GM23248 (cell line): ENCODE results near the gene GRHPR. TPM values are rescaled to one million over a fixed set of nuclear protein-coding genes. Genes with fewer than 3 reads are reported as not detected.
"Not testable (repeated sequence)": the region's sequence is repeated elsewhere in the genome, so short reads cannot be mapped to it uniquely, and the experiment has no call there.

ENCODE experiments used
- DNase-seq: peaks from one replicate; pipeline ENCODE4 v3.0.0-alpha.2; 2015
- H2AFZ ChIP-seq: fragments of 200-600 bp; sonication (generic); 2 replicates; pipeline ENCODE4 v1.6.1; 2016; ENCODE audit warnings: antibody characterized with exemption
- H3F3A ChIP-seq: fragments of 200-600 bp; sonication (generic); 2 replicates; pipeline ENCODE4 v1.6.1; 2016; ENCODE audit warnings: mild to moderate bottlenecking, antibody characterized with exemption, mixed run types; ENCODE audit not compliant: insufficient read depth
- H3K27ac ChIP-seq: fragments of 200-600 bp; sonication (generic); 2 replicates; pipeline ENCODE4 v1.5.1; 2016; ENCODE audit warnings: mild to moderate bottlenecking
- H3K27me3 ChIP-seq: fragments of 200-600 bp; sonication (generic); replicated peaks from 2 replicates; pipeline ENCODE4 v1.6.1; 2016; ENCODE audit warnings: mild to moderate bottlenecking; ENCODE audit not compliant: insufficient read depth
- H3K36me3 ChIP-seq: fragments of 200-600 bp; sonication (generic); 2 replicates; pipeline ENCODE4 v1.6.1; 2016; ENCODE audit warnings: low read depth, mild to moderate bottlenecking
- H3K4me1 ChIP-seq: fragments of 200-600 bp; sonication (generic); 2 replicates; pipeline ENCODE4 v1.6.1; 2016; ENCODE audit warnings: mild to moderate bottlenecking; ENCODE audit not compliant: insufficient read depth
- H3K4me2 ChIP-seq: fragments of 200-600 bp; sonication (generic); one replicate; pipeline ENCODE4 v1.6.1; 2016; ENCODE audit warnings: mild to moderate bottlenecking; ENCODE audit not compliant: unreplicated experiment
- H3K4me3 ChIP-seq: fragments of 200-600 bp; sonication (generic); 2 replicates; pipeline ENCODE4 v1.5.1; 2016; ENCODE audit warnings: mild to moderate bottlenecking
- H3K79me2 ChIP-seq: fragments of 200-600 bp; sonication (generic); 2 replicates; pipeline ENCODE4 v1.6.1; 2016; ENCODE audit warnings: mild to moderate bottlenecking; ENCODE audit not compliant: insufficient read depth
- H3K9ac ChIP-seq: fragments of 200-600 bp; sonication (generic); 2 replicates; pipeline ENCODE4 v1.6.1; 2016; ENCODE audit warnings: mild to moderate bottlenecking
- H3K9me2 ChIP-seq: fragments of 200-600 bp; sonication (generic); 2 replicates; pipeline ENCODE4 v1.6.1; 2016; ENCODE audit warnings: mixed run types, mild to moderate bottlenecking, moderate library complexity; ENCODE audit not compliant: insufficient read depth
- H3K9me3 ChIP-seq: fragments of 200-600 bp; sonication (generic); one replicate; pipeline ENCODE4 v1.6.1; 2017; ENCODE audit warnings: low read depth
- H4K20me1 ChIP-seq: fragments of 200-600 bp; sonication (generic); 2 replicates; pipeline ENCODE4 v1.6.0; 2016; ENCODE audit not compliant: insufficient read depth
- EZH2 ChIP-seq: fragments of 200-600 bp; sonication (generic); IDR thresholded peaks from 2 replicates; pipeline ENCODE4 v1.6.1; 2018; ENCODE audit warnings: antibody characterized with exemption, mild to moderate bottlenecking; ENCODE audit not compliant: insufficient read depth, poor library complexity, severe bottlenecking
- EZH2phosphoT487 ChIP-seq: fragments of 200-600 bp; sonication (generic); IDR thresholded peaks from 2 replicates; pipeline ENCODE4 v1.6.1; 2018; ENCODE audit warnings: antibody characterized with exemption, moderate library complexity, mild to moderate bottlenecking, low read depth; ENCODE audit not compliant: insufficient read depth
- WGBS, 2 experiments: methylation state at CpG; one replicate each; pipeline ENCODE4 v1.1.6; 2015 to 2017; ENCODE audit warnings: low lambda C conversion rate in 2 of 2, low coverage in 1 of 2; ENCODE audit errors: missing lambda C conversion rate in 2 of 2; 5-methylcytosine and 5-hydroxymethylcytosine counted together
- in situ Hi-C: fragments of 300-500 bp; cut with MboI; formaldehyde crosslinking; loops from 2 replicates; pipeline ENCODE4 v1.15.0; 2020
- polyA plus RNA-seq: library from polyadenylated mRNA; unstranded; fragments of >200 nt; fragmentation: Nextera tagmentation; extraction: Ambion mirVana; gene quantifications from 2 replicates; pipeline ENCODE4 v1.2.1, GENCODE V29; 2016
- total RNA-seq: library from RNA; depleted of rRNA; stranded (reverse); fragments of >200 nt; shearing (Covaris generic); gene quantifications from 2 replicates; pipeline ENCODE4 v1.2.3, GENCODE V29; 2014

Gene GRHPR
- total and polyA plus RNA-seq, 2 experiments from 2014 or later, result 124 to 146 TPM

GRCh38 chr9:37466037-37466709, 43.7 kb downstream of the GRHPR start:
- Histone ChIP-seq H4K20me1 (no peaks in the 10 kb centered on the region), H3K27me3 (no peaks in the 10 kb centered on the region), H3K36me3 (no peaks in the 10 kb centered on the region), H3K9ac (peak overlapping the region; percentile 92), H3F3A (peaks cover 22% of the 10 kb centered on the region), H3K4me3 (peak overlapping the region; percentile 83), H3K4me1 (peaks cover 17% of the 10 kb centered on the region), H2AFZ (peak overlapping the region; percentile 96), H3K4me2 (peak overlapping the region; percentile 90), H3K27ac (peak overlapping the region; percentile 98), H3K79me2 (peaks cover 34% of the 10 kb centered on the region), H3K9me3 (no peaks in the 10 kb centered on the region), H3K9me2 (no peaks in the 10 kb centered on the region)
- TF ChIP-seq EZH2, result no peak
- no peak for TF ChIP-seq EZH2phosphoT487
- in situ Hi-C loops, result no loop called here
- DNase-seq, result peak; percentile 94
- 0 to 1% methylated on average over 47 of the region's 47 CpGs for WGBS, 2 experiments

GRCh38 chr9:37467530-37467929, 45.0 kb downstream of the GRHPR start:
- Histone ChIP-seq H3K79me2 (peaks cover 20% of the 10 kb centered on the region), H3F3A (peaks cover 34% of the 10 kb centered on the region), H3K4me1 (peaks cover 25% of the 10 kb centered on the region)
- DNase-seq, H3K9me3 ChIP-seq, H3K27ac ChIP-seq, H3K36me3 ChIP-seq, H3K4me3 ChIP-seq, H2AFZ ChIP-seq, H3K9me2 ChIP-seq, H3K27me3 ChIP-seq, H3K4me2 ChIP-seq, in situ Hi-C loops, H4K20me1 ChIP-seq, H3K9ac ChIP-seq: not testable (repeated sequence)
- WGBS, 2 experiments, result 91 to 93% methylated on average over 16 to 17 of the region's 17 CpGs

- peaks cover 15% of the 10 kb centered on the region for H3K4me1 ChIP-seq
- no peaks in the 10 kb centered on the region for H3K9me3 ChIP-seq
- H3K36me3 ChIP-seq, result no peaks in the 10 kb centered on the region
- no peak overlapping the region for H3K4me2 ChIP-seq
- no peak overlapping the region for H2AFZ ChIP-seq
- peaks cover 9% of the 10 kb centered on the region for H3K79me2 ChIP-seq
- H3K9ac ChIP-seq, result no peak overlapping the region
- DNase-seq, result no peak
- H3F3A ChIP-seq, result peaks cover 44% of the 10 kb centered on the region
- H3K9me2 ChIP-seq, result no peaks in the 10 kb centered on the region
- no peak overlapping the region for H3K4me3 ChIP-seq
- WGBS, 2 experiments, result 75 to 91% methylated on average over 3 to 6 of the region's 6 CpGs
- in situ Hi-C loops, result no loop called here
- TF ChIP-seq EZH2phosphoT487 (no peak), EZH2 (no peak)
- no peaks in the 10 kb centered on the region for H3K27me3 ChIP-seq
- no peaks in the 10 kb centered on the region for H4K20me1 ChIP-seq
- no peak overlapping the region for H3K27ac ChIP-seq
Measured at GRCh38 chr9:37468620-37469019, 46.1 kb downstream of the GRHPR start.

GRCh38 chr9:37471942-37472684, 49.6 kb downstream of the GRHPR start:
- Histone ChIP-seq H3K4me3 (peak overlapping the region; percentile 78), H3K9ac (peak overlapping the region; percentile 78), H3K4me2 (peak overlapping the region; percentile 92), H3K9me2 (no peaks in the 10 kb centered on the region), H3K4me1 (peaks cover 11% of the 10 kb centered on the region), H2AFZ (peak overlapping the region; percentile 77), H3K79me2 (no peaks in the 10 kb centered on the region), H4K20me1 (no peaks in the 10 kb centered on the region), H3F3A (peaks cover 31% of the 10 kb centered on the region), H3K27ac (peak overlapping the region; percentile 91), H3K27me3 (no peaks in the 10 kb centered on the region), H3K9me3 (no peaks in the 10 kb centered on the region), H3K36me3 (no peaks in the 10 kb centered on the region)
- in situ Hi-C loops, result no loop called here
- 16 to 17% methylated on average over 7 of the region's 7 CpGs for WGBS, 2 experiments
- no peak for TF ChIP-seq EZH2phosphoT487
- DNase-seq, result peak; percentile 91

GRCh38 chr9:37473982-37474381, 51.5 kb downstream of the GRHPR start:
- H3K27ac ChIP-seq, H3K27me3 ChIP-seq, DNase-seq, in situ Hi-C loops, H3K4me2 ChIP-seq, H3K4me3 ChIP-seq, H4K20me1 ChIP-seq, H3K9me3 ChIP-seq, H3K9me2 ChIP-seq, H3K9ac ChIP-seq, H3K36me3 ChIP-seq, H2AFZ ChIP-seq, H3K79me2 ChIP-seq: not testable (repeated sequence)
- peaks cover 31% of the 10 kb centered on the region for H3F3A ChIP-seq
- WGBS, 2 experiments, result 61 to 65% methylated on average over 6 of the region's 6 CpGs
- H3K4me1 ChIP-seq, result peaks cover 11% of the 10 kb centered on the region
